HG03342 (cell line): ENCODE data around the gene MSANTD3.
"Not testable (repeated sequence)": the region's sequence is repeated elsewhere in the genome, so short reads cannot be mapped to it uniquely, and the experiment has no call there.

Source experiments
- ATAC-seq: cut with Tn5 transposase; IDR thresholded peaks from one replicate; pipeline ENCODE4 v1.9.1; 2021; ENCODE audit warnings: mild to moderate bottlenecking, moderate library complexity; ENCODE audit not compliant: unreplicated experiment

The MSANTD3 gene

DNA sequence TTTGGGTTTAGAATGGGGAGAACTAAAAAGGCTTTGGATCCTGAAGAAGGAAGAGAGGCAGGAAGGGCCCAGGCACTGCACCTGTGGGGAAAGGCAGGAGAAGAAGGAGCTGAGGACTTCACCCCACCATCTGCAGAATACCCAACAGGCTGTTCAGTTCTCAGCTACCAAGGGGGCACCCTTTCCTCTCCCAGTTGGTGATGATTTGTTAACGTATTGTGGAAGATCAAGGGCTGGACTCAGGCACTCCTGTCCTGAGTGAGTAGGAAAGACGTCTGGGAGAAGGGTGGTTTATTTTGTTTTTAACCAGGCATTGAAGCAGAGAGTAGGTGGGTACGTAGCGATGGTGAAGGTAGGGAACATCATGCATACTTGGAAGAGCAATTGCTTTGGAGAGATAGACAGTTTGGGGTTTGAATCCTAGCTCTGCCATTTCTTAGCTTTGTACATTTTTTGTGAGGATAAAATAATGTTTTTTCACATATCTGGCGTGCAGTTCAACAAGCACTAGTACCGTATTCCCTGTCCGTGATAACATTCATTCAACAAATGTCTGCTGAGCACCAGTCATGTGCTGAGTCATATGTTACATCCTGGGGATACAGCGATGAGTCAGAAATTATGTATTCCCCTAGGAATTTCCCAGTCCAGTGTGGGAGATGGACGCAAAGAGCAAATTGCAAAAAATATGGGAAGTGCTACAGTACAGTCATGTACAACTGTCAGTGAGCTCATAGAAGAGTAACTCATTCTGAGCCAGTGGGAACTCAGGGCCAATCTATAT, 2.1 kb downstream of the MSANTD3 start:
- no peak for ATAC-seq

DNA sequence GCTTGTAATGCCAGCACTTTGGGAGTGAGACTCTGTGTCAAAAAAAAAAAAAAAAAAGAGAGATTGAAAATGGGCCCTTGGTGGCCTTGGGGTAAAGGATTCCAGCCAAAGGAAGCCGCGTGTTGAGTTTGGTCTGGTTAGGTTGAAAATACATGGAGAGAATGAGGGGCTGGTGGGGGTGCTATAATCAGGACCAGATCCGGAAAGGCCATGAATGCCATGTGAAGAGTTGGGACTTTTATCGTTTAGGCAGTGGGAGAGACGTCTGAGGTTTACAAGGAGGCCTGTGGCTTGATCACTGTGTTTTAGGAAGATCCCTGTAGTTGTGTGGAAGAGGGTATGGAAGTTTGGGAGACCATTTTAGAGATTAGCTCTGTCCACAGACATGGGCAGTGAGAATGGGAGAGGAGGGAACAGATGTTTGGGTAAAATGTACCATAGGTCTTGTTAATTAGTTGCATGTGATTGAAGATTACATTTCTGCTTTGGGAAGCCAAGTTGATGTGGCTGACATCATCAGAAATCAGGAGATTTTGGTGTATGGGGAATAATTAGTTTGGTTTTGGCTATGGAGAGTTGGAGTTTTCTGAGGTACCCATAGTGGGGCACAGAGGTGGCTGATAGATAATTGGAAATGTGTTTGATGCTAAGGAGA, 3.5 kb downstream of the MSANTD3 start:
- ATAC-seq: no peak

DNA sequence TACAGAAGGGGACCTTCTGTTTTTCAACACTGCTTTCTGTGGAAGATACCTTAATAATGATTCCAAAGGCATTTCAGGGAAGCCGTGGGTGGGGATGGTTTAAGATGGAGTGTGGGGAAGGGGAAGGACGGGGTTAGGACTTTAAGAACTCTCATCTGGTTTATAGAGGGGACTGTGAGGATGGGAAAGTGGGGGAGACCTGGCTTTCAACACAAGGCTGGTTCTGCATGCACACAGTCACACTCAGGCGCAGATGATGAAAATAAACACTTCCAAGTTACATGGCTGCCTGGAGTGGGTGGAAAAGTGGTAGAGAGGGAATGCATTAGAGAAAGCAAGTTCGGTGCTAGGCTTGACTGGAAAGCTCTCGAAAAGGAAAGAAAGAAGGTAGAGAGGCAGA, 4.9 kb downstream of the MSANTD3 start:
- no peak for ATAC-seq

DNA sequence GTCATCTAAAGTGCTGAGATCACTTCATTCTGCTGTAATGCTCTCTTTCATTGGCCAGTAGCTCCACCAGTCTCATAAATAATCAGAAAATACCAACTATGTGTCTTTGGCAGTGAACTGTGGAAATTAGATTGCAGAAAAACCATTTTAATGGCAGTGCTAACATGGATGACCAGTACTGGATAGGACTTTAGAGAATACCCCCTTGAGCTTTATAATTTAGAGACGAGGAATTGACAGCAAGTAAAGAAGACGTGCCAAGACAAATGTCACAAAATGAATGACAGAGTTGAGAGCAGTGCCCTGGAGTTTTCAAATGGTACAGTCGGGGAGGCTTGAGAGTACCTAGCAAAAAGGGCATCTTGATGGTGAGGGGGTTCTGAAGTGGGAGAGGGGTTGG, 5.8 kb downstream of the MSANTD3 start:
- ATAC-seq: no peak

DNA sequence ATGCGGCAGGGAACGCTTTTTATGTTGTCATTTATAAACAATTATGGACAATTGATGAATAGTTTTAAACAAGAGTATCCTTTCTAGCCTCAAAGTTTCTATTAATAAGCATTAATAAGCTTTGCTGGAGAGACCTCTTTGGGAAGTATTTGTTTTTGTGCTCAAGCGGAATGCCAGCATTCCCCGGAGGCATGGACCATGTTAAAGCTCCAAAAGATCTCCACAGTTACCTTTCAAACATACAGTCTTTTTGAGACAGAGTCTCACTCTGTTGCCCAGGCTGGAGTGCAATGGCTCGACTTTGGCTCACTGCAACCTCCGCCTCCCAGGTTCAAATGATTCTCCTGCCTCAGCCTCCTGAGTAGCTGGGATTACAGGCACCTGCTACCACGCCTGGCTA, 9.6 kb downstream of the MSANTD3 start:
- no peak for ATAC-seq

DNA sequence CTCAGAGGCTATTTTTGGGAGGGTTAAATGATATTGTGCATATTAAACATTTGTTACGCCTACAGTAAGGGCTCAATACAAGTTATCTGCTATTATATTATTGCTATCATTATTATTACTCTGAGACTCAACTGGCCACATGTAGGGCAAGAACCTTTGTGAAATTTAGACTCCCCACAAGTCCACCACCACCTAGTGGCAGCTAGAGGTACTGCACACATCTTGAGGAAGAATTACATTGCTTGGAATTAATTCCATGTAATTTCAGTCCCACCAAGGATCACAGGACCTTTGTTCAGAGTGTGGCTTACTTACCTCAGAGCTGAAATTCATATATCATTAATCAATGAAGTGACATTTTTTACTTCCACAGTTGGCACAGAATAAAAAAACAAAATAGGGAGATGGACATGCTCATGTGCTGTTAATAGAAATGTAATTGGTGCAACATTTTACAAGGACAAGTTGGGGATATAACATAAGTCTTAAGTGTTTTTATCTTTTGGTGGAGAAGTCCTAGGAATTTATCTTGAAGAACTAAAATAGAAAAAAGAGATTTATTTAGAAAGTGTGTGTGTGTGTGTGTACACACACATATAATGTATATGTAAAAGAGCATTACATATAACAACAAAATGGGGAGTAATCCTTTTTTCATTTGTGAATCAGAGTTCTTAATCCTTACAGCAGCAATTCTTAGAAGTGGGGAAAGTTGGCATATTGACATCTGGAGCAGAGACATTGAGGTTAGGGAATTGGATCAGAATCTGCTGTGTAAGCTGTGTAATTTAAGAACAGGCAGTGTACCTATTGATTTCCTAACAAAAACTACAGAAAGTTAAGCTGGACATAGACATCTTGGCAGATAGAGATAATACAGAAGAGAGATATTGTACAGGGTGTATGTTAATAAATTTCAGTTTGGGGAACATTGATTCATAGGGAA, 11.2 kb downstream of the MSANTD3 start:
- ATAC-seq: peak; percentile 67

DNA sequence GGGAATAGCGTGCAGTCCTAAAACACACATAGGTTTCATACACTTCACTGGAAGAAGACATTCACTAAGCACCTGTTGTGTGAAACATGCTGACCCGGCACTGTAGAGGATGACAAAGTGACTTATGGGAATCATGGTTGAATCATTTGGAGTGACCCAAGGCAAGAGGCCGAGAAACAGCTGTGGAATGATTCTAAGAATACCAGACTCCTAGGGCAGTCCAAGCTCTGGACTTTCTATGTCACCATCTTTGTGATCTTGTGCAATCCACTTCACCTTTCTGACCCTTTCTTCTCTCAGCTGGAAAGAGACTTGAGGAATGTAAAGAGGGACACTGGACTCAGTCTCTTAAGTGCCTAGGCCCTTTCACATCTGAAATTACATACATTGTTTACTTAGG, 13.1 kb downstream of the MSANTD3 start:
- ATAC-seq: no peak

DNA sequence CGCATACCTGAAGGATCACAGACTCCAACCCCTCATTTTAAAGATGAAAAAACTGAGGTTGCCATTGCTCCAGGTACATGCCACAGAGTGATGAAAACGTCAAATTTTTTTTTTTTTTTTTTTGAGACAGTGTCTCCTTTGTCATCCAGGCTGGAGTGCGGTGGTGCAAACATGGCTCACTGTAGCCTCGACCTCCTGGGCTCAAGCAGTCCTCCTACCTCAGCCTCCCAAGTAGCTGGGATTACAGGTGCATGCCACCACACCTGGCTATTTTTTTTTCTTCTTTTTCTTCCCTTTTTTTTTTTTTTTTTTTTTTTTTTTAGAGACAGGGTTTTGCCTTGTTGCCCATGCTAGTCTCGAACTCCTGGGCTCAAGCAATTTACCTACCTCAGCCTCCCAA, 13.5 kb downstream of the MSANTD3 start:
- not testable (repeated sequence) for ATAC-seq

DNA sequence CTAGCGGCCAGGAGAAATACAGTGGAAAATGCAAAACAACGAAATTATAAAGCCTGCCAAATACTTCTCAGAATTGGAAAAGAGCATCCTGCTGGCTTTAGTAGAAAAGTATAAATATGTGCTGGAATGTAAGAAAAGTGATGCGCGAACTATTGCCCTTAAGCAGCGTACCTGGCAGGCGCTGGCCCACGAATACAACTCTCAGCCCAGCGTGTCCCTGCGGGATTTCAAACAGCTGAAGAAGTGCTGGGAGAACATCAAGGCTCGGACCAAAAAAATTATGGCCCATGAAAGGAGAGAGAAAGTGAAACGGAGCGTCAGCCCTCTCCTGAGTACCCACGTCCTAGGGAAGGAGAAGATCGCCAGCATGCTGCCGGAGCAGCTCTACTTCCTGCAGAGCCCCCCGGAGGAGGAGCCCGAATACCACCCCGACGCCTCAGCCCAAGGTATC, 15.0 kb downstream of the MSANTD3 start:
- no peak for ATAC-seq

DNA sequence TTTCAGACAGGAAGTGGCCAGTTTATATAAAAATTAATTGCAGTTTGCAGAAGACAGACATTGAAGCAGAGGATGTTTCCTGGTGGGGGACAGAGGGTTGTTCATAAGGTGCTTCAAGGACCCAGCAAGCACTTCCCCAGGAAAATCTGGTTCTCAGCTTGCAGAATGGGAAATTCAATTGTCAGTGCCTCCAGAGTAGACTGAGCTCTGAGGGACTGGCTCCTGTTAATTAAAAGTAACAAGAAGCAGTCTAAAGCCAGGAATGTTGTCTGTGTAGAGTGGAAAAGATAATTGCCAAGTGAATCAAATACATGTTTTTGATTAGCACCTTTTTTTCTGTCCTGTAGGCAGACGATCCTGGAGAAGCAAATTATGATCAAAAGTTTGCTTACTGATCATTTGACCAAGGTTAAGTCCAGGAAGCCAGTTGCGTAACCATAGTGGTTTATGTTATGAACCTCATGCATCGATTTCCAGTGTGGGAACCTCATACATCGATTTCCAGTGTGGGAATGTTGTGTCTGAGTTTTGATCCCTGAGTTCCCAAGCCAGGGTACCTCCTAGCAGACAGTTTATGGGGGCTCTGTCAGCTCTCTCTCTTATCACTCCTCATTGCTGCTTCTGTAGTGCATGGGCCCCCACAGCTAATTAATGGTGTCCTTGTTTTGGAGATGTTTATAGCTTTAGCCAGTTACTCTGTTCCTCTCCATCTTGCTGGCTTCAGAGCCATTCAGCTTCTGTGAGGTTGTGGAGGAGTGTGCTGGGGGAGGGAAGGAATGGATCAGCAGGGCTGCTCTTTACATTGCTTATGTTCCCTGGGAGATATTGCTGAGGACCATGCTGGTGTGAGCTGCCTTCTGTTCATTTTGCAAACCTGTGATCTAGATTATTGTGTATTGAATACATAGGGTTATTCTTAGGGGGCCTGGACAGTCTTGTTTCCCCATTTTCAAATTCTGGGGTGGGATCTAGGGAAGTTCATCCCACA, 17.1 kb downstream of the MSANTD3 start:
- no peak for ATAC-seq

DNA sequence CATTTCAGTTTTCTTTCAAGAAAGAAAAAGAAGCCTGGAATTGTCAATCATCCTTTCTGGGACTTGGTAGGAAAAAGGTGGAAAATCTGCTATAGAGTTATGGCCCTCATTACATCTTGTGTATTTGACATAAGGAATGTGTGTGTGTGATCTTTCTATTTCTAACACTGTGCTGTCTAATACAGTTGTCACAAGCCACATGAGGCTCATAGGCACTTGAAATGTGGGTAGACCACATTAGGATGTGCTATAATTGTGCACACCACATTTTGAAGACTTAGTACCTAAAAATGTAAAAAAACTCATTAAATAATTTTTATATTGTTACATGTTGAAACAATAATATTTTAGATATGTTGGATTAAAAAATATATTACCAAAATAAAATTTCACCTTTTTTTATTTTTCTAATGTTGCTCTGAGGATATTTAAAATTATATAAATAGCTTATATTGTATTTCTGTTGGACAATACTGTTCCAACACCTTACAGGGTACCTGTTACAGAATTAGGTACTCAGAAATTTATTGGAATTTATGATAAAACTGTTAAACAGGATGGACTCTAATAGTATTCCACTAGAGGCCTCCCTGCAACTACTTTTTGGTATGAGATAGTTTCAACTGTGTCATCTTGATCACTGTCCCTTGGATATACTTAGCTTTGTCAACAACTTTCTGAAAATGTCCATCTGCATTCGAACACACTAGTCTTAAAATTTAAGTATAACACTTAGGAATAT, 18.4 kb downstream of the MSANTD3 start:
- no peak for ATAC-seq

DNA sequence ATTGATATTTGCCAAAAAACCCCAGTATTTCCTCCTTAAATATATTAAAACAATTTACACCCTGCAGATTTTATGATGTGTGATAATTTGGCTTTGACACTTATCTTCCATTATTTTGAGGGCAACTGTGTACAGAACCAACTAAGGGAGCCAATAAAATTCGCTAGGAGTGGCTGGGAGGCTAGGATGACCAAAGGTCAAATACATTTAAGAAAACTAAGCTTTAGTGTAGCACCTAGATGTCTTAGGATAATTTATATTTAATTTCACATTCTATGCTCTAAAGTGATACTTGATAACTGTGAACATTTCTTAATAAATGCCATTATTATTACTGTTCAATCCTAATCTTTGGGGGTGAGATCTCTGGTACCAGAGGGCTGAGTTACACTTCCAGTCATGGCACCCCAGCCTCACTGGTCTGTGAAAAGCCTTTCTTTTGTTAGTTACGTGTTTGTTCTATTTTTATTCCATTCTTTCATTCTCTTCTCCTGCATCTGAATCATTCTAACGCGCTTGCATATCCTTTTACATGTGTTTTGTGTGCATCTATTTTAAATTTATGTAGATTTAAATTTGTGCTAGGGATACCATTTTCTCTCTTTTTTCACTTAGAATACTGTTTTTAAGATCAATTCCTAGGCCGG, 19.1 kb downstream of the MSANTD3 start:
- no peak for ATAC-seq

DNA sequence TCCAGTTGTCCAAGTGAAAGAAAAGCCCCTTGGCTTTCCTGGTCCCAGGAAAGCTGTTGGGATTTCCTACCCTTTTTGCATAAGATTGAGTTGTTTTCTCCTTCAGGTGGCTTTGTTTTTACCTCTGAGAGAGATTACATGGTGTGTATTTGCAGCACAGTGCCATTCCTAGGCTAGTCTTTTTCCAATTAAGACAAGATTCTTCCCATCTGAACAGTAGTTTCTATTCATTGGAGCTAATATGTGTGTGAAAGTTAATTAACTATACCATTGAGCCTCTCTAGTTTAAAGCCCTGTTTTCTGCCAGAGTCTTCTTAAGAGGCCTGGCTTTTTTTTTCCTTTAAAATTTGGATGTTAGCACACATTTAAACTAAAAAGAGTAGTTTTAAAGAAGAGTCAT, 20.1 kb downstream of the MSANTD3 start:
- ATAC-seq: no peak

DNA sequence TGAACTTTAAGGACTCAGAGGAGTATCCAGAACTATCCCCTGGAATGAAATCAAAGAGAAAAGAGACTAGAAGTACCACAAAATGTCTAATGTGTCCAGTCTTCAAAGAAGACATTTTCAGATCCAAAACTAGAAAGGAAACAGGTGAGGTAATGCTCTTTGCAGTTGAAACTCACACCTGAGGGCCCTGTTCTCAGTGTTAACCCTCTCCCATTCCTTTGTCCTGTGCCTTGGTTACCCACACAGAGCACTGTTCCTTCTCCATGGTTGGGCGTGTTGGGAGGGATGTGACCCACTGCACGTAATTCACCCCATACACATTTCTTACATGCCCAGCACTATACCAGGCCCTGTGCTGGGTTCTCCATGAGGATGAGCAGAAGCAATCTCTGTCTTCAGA, 21.3 kb downstream of the MSANTD3 start:
- no peak for ATAC-seq

DNA sequence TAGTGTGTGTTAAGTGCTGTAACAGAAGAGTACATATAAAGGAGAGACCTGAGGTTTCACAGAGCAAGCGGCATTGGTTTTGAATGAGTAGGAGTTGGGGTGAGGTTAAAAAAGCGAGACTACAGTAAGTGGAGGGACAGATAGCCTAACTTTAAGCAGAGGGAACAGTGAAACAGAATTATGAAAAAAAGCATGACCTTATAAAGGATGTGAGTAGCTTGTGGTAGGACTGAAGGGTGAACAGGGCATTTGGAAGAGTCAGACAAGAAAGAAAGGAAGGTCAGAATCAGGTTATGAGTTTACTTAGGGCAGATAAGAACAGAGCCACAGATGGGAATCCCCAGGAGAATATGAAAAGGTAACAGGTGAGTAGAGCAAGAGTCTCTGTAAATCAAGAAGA, 22.5 kb downstream of the MSANTD3 start:
- no peak for ATAC-seq

DNA sequence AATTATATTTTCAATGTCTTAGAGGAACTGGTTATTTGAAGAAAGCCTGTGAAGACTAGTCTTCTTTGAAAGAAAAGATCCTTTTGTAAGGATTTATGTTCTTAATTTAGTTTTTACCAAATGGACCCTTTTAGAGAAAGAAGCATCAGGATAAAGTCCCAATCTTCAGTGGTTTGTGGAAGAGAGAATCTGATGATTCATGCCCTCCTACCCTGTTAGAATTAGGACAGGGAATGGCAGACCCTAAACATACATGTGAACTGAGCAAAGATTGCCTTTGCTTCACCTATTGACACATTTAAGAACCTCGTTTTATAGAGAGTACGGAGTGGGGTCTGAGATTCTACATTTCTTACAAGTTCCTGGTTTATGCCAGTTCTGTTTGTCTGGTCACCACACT, 26.0 kb downstream of the MSANTD3 start:
- ATAC-seq: no peak

DNA sequence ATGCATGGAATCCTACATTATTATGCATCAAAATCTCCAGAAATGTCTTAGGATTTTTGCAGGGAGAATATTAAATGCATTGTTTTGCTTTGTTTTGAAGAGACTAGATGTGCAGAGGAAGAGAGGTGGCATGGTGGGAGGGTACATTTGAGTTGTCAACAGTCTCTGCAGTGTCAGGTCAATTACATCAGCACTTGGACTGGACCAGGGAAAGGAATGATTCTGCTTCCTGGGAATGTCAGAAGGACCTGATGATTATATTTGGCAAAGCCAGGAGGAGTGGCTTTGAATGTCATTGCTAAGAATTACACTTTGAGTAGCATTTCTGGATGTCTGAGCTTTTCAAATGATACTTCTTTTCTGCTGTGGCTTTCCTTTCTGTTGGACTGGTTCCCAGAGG, 28.5 kb downstream of the MSANTD3 start:
- ATAC-seq: no peak

DNA sequence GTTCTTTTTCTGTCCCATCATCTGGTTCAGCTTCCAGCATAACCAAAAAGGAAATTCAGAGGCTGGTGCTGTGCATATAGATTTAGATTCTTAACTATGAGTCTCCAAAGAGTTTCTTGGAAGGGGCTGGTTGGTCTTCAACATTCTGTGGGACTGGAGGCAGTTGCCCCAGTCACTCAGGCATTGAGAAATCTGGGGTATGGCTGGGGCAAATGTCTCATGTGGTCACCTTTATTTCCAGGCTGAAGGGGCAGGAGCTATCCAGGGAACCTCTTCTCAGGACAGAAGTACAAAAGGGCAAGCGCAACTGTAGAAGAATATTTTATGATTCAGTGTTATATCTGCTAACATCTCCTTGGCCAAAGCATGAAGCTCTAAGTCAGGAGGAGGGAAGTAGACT, 30.6 kb downstream of the MSANTD3 start:
- no peak for ATAC-seq

DNA sequence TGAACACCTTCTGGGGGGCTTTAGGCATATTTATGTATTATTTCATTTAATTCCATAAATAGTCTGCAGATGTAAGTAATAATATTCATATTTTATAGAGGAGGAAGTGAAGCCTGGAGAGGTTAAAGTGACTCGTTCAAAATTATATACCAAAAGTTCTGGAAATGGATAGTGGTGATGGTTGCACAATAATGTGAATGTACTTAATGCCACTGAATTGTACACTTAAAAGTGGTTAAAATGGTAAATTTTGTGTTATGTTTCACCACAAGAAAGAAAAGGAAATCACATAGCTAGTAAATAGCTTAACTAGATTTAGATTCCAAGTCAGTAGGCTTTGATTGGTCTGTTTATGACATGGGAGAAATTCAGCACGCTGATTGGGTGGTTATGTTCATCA, 33.0 kb downstream of the MSANTD3 start:
- ATAC-seq: no peak
